ENCODE data around the gene SLC25A13. TPM values are rescaled to one million over a fixed set of nuclear protein-coding genes. Genes with fewer than 3 reads are reported as not detected.

Gene SLC25A13
- total RNA-seq, 2 donors from 2014 or later, result 94.3 to 114 TPM

DNA sequence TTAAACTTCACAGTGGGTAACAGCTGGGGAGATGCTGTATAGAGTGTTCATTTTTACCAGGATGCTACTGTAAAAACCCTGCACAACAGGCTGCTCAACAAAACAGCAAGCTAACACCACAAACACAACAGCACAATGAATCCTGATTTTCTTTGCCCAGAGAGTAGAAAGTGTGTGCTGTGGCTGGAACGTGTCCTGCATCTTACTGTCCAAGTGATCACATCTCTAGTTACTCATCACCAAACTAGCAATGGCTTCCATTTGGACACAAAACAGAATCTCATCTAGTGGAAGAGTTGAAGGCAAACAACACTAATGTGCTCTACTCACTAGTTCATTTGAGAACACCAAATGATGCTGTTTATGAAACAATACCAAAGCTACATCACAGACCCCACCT lies 121.2 kb downstream of the SLC25A13 start:
- WGBS, 2 experiments (ENCODE audit: insufficient coverage in 1 of 2, insufficient read length in 1 of 2), result 100% methylated on average over 1 of the region's 1 CpG
- peaks cover 8% of the 10 kb centered on the region for H3K36me3 Mint-ChIP-seq (ENCODE audit: low read depth)
- TF ChIP-seq, protein P1, sequence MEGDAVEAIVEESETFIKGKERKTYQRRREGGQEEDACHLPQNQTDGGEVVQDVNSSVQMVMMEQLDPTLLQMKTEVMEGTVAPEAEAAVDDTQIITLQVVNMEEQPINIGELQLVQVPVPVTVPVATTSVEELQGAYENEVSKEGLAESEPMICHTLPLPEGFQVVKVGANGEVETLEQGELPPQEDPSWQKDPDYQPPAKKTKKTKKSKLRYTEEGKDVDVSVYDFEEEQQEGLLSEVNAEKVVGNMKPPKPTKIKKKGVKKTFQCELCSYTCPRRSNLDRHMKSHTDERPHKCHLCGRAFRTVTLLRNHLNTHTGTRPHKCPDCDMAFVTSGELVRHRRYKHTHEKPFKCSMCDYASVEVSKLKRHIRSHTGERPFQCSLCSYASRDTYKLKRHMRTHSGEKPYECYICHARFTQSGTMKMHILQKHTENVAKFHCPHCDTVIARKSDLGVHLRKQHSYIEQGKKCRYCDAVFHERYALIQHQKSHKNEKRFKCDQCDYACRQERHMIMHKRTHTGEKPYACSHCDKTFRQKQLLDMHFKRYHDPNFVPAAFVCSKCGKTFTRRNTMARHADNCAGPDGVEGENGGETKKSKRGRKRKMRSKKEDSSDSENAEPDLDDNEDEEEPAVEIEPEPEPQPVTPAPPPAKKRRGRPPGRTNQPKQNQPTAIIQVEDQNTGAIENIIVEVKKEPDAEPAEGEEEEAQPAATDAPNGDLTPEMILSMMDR (conservative IDR thresholded peaks at IDR 0.05), result no peak
- no peak overlapping the region for H3K9ac ChIP-seq (ENCODE audit: extremely low read depth, low read length, poor library complexity, severe bottlenecking)
- peaks cover 19% of the 10 kb centered on the region for H3K36me3 ChIP-seq (ENCODE audit: control insufficient read depth, insufficient read depth, low read length)
- H3K4me3 Mint-ChIP-seq, result no peak overlapping the region
- H3K9me3 Mint-ChIP-seq, result no peaks in the 10 kb centered on the region
- no peak overlapping the region for H3K4me3 ChIP-seq (ENCODE audit: low read length)
- no peaks in the 10 kb centered on the region for H3K27me3 ChIP-seq (ENCODE audit: control insufficient read depth, insufficient read depth, low read length, poor library complexity, severe bottlenecking)
- H3K27ac Mint-ChIP-seq, result no peak overlapping the region
- H3K9me3 ChIP-seq (ENCODE audit: control insufficient read depth, low read length), result no peaks in the 10 kb centered on the region
- DNase-seq, result no peak
- H3K27ac ChIP-seq (ENCODE audit: low read depth, low read length), result no peak overlapping the region
- no peaks in the 10 kb centered on the region for H3K27me3 Mint-ChIP-seq (ENCODE audit: insufficient read depth)
- no peaks in the 10 kb centered on the region for H3K4me1 ChIP-seq (ENCODE audit: control insufficient read depth, insufficient read depth, low read length)
- H3K4me1 Mint-ChIP-seq, result peaks cover 19% of the 10 kb centered on the region

- 92 to 98% methylated on average over 1 of the region's 1 CpG for WGBS, 2 experiments (ENCODE audit: insufficient coverage in 1 of 2, insufficient read length in 1 of 2)
- no peaks in the 10 kb centered on the region for H3K27me3 ChIP-seq (ENCODE audit: control insufficient read depth, insufficient read depth, low read length, poor library complexity, severe bottlenecking)
- Mint-ChIP-seq H3K9me3 (no peaks in the 10 kb centered on the region), H3K4me1 (peaks cover 19% of the 10 kb centered on the region), H3K27me3 (ENCODE audit: insufficient read depth) (no peaks in the 10 kb centered on the region), H3K4me3 (no peak overlapping the region), H3K36me3 (ENCODE audit: low read depth) (peaks cover 10% of the 10 kb centered on the region), H3K27ac (no peak overlapping the region)
- no peak overlapping the region for H3K9ac ChIP-seq (ENCODE audit: extremely low read depth, low read length, poor library complexity, severe bottlenecking)
- no peaks in the 10 kb centered on the region for H3K4me1 ChIP-seq (ENCODE audit: control insufficient read depth, insufficient read depth, low read length)
- no peak overlapping the region for H3K27ac ChIP-seq (ENCODE audit: low read depth, low read length)
- TF ChIP-seq, protein P1 (conservative IDR thresholded peaks at IDR 0.05), result no peak
- DNase-seq, result no peak
- H3K4me3 ChIP-seq (ENCODE audit: low read length), result no peak overlapping the region
- H3K9me3 ChIP-seq (ENCODE audit: control insufficient read depth, low read length), result no peaks in the 10 kb centered on the region
- H3K36me3 ChIP-seq (ENCODE audit: control insufficient read depth, insufficient read depth, low read length), result peaks cover 18% of the 10 kb centered on the region
Measured at GRCh38 chr7:96199421-96199820, 122.5 kb downstream of the SLC25A13 start.

DNA sequence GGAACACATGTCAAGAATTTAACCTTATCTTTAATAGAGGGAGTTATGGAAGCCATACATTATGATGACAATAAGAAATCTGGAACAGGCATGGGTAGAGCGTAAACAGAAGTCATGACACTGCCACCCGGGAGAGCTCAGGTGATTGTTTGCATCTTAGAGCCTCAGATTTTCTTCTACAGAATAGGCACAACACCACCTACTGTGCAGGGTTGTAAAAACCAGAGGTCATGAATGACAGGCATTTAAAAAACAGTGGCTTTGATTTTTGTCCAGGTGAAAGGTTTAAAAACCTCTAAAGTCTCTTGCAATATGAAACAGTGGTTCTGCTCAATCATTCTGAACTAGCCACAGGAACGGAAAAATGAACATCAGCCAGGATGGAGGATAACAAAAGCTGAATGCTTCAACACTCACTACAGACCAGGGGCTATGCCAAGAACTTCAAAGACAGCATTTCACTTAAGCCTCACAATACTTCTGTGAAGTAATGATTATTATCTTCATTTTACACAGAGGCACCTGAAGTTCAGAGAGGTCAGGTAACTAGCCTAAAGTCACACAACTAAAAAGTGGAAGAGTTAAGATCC lies 123.8 kb downstream of the SLC25A13 start:
- H3K4me3 ChIP-seq (ENCODE audit: low read length), result no peak overlapping the region
- H3K9ac ChIP-seq (ENCODE audit: extremely low read depth, low read length, poor library complexity, severe bottlenecking), result no peak overlapping the region
- H3K4me1 ChIP-seq (ENCODE audit: control insufficient read depth, insufficient read depth, low read length), result no peaks in the 10 kb centered on the region
- TF ChIP-seq, protein P1 (conservative IDR thresholded peaks at IDR 0.05), result peak; percentile 21
- Mint-ChIP-seq H3K4me1 (peaks cover 19% of the 10 kb centered on the region), H3K36me3 (ENCODE audit: low read depth) (peaks cover 19% of the 10 kb centered on the region), H3K9me3 (no peaks in the 10 kb centered on the region), H3K27me3 (ENCODE audit: insufficient read depth) (no peaks in the 10 kb centered on the region), H3K27ac (no peak overlapping the region), H3K4me3 (no peak overlapping the region)
- no peaks in the 10 kb centered on the region for H3K27me3 ChIP-seq (ENCODE audit: control insufficient read depth, insufficient read depth, low read length, poor library complexity, severe bottlenecking)
- WGBS, 2 experiments (ENCODE audit: insufficient coverage in 1 of 2, insufficient read length in 1 of 2), result 69 to 73% methylated on average over 3 of the region's 3 CpGs
- H3K36me3 ChIP-seq (ENCODE audit: control insufficient read depth, insufficient read depth, low read length), result peaks cover 28% of the 10 kb centered on the region
- DNase-seq, result no peak
- no peaks in the 10 kb centered on the region for H3K9me3 ChIP-seq (ENCODE audit: control insufficient read depth, low read length)
- no peak overlapping the region for H3K27ac ChIP-seq (ENCODE audit: low read depth, low read length)

Measured in endodermal cell (in vitro differentiated cells).